IPS-18a (cell line): ENCODE results near the gene HOGA1.
A peak's percentile ranks its signal among the peaks of the same experiment; 100 is the strongest.
"Not testable (repeated sequence)": the region's sequence is repeated elsewhere in the genome, so short reads cannot be mapped to it uniquely, and the experiment has no call there.

Source experiments
- H3K27ac ChIP-seq: one replicate; pipeline ENCODE4 v1.5.1; 2013; ENCODE audit warnings: low read length
- H3K27me3 ChIP-seq: one replicate; pipeline ENCODE4 v1.6.1; 2013; ENCODE audit warnings: mild to moderate bottlenecking, low read length; ENCODE audit not compliant: control insufficient read depth, insufficient read depth
- H3K36me3 ChIP-seq: one replicate; pipeline ENCODE4 v1.6.1; 2013; ENCODE audit warnings: low read depth, low read length; ENCODE audit not compliant: control insufficient read depth
- H3K4me1 ChIP-seq: one replicate; pipeline ENCODE4 v1.6.1; 2013; ENCODE audit warnings: low read depth, low read length; ENCODE audit not compliant: control insufficient read depth
- H3K4me3 ChIP-seq: one replicate; pipeline ENCODE4 v1.5.1; 2013; ENCODE audit warnings: low read length
- H3K9ac ChIP-seq: one replicate; pipeline ENCODE4 v1.6.1; 2013; ENCODE audit warnings: mild to moderate bottlenecking, low read length, moderate library complexity
- H3K9me3 ChIP-seq: one replicate; pipeline ENCODE4 v1.6.1; 2013; ENCODE audit warnings: low read depth, low read length; ENCODE audit not compliant: control insufficient read depth

Gene HOGA1

DNA sequence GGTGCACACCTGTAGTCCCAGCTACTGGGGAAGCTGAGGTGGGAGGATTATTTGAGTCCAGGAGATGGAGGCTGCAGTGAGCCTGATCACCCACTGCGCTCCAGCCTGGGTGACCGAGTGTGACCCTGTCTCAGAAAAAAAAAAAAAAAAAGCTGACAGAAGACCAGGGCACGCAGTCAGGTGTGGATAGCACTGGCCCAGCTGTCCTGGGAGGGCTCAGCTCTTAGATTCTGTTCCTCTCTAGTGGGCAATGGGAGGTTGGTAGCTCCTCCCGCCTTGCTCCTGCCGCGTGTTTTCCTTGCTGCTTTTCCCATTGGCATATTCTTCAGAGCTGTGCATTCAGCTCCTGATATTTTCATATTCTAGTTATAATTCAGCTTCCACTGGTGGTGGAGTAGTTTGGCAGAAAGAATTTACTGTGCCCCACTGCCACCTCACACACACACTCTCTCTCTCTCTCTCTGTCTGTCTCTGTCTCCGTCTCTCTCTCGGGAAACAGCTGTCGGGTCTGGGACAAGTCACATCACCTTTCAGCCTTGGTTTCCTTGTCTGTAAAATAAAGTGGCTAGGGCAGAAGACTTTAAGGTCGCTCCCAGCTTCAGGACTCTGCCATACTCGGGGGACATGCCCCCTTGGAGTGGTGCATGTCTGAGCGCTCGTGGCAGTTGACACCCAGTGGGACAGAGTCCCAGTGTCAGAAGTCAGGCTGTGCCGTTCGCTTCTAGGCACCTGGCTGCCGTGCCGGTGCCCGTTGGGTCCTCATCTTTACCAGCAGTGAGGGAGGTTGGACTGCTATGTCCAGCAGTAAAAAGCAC, 37.5 kb upstream of the HOGA1 start:
- Histone ChIP-seq H3K27ac (no peak overlapping the region), H3K36me3 (no peaks in the 10 kb centered on the region), H3K9ac (no peak overlapping the region), H3K27me3 (no peaks in the 10 kb centered on the region), H3K4me1 (peaks cover 34% of the 10 kb centered on the region), H3K9me3 (no peaks in the 10 kb centered on the region), H3K4me3 (no peak overlapping the region)

GRCh38 chr10:97547271-97547600, 37.0 kb upstream of the HOGA1 start:
- Histone ChIP-seq H3K4me3 (no peak overlapping the region), H3K27ac (no peak overlapping the region), H3K36me3 (no peaks in the 10 kb centered on the region), H3K27me3 (no peaks in the 10 kb centered on the region), H3K9ac (no peak overlapping the region), H3K4me1 (peaks cover 30% of the 10 kb centered on the region), H3K9me3 (no peaks in the 10 kb centered on the region)

GRCh38 chr10:97547962-97548361, 36.2 kb upstream of the HOGA1 start:
- no peaks in the 10 kb centered on the region for H3K27me3 ChIP-seq
- peaks cover 23% of the 10 kb centered on the region for H3K4me1 ChIP-seq
- no peaks in the 10 kb centered on the region for H3K9me3 ChIP-seq
- no peak overlapping the region for H3K9ac ChIP-seq
- no peak overlapping the region for H3K4me3 ChIP-seq
- no peak overlapping the region for H3K27ac ChIP-seq
- H3K36me3 ChIP-seq, result no peaks in the 10 kb centered on the region

- H3K4me3 ChIP-seq, result no peak overlapping the region
- peak overlapping the region; percentile 37 for H3K27ac ChIP-seq
- H3K36me3 ChIP-seq, result no peaks in the 10 kb centered on the region
- H3K27me3 ChIP-seq, result no peaks in the 10 kb centered on the region
- no peak overlapping the region for H3K9ac ChIP-seq
- no peaks in the 10 kb centered on the region for H3K9me3 ChIP-seq
- H3K4me1 ChIP-seq, result peaks cover 25% of the 10 kb centered on the region
Observed at GRCh38 chr10:97548828-97549455, 35.2 kb upstream of the HOGA1 start.

- no peaks in the 10 kb centered on the region for H3K36me3 ChIP-seq
- peak overlapping the region; percentile 37 for H3K27ac ChIP-seq
- peaks cover 27% of the 10 kb centered on the region for H3K4me1 ChIP-seq
- no peaks in the 10 kb centered on the region for H3K9me3 ChIP-seq
- peak overlapping the region; percentile 24 for H3K9ac ChIP-seq
- H3K4me3 ChIP-seq, result no peak overlapping the region
- no peaks in the 10 kb centered on the region for H3K27me3 ChIP-seq
Observed at GRCh38 chr10:97549587-97550322, 34.4 kb upstream of the HOGA1 start.

GRCh38 chr10:97550336-97551149, 33.6 kb upstream of the HOGA1 start:
- Histone ChIP-seq H3K9ac (no peak overlapping the region), H3K4me1 (peaks cover 27% of the 10 kb centered on the region), H3K36me3 (no peaks in the 10 kb centered on the region), H3K4me3 (no peak overlapping the region), H3K27ac (peak overlapping the region; percentile 1), H3K9me3 (no peaks in the 10 kb centered on the region), H3K27me3 (no peaks in the 10 kb centered on the region)

DNA sequence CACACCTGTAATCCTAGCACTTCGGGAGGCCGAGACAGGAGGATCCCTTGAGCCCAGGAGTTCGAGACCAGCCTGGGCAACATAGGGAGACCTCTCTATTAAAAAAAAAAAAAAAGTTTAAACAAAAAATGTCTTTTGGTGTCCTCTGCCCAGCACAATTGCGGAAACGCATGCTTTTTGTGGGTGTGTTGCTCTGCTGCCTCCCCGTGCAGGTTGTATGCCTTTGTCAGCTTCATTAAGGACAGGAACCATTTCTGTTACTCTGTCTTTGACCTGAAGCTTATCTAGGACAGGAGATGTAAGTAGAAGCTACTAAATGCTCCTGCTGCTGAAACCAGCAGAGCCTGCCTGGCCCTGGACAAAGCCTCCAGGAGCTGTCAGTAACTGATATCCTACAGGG, 32.9 kb upstream of the HOGA1 start:
- Histone ChIP-seq H3K4me1 (peaks cover 27% of the 10 kb centered on the region), H3K9ac (no peak overlapping the region), H3K27me3 (no peaks in the 10 kb centered on the region), H3K36me3 (no peaks in the 10 kb centered on the region), H3K9me3 (no peaks in the 10 kb centered on the region), H3K4me3 (no peak overlapping the region), H3K27ac (no peak overlapping the region)

DNA sequence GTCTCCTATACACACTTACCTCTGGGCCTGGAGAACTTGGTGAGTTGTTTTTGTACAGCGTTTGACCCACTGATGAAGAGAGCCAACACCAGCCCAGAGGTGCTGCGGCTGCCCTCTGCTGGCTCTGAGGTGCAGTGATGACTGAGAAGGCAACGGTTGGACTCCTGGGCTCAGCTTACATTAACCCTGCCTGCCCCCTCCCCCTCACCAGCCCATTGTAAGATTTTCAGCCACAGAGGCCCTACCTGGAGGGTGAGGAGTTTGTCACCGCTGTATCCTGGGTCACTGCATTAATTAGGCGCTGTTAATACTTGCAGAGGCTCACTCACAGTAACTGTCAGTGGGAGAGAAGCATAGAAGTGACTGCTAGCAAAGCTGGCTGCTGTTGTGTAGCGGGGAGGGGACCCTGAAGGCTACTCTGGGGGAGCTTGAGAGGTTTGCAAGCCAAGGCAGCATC, 30.6 kb upstream of the HOGA1 start:
- Histone ChIP-seq H3K27ac (peak overlapping the region; percentile 69), H3K27me3 (no peaks in the 10 kb centered on the region), H3K9ac (no peak overlapping the region), H3K36me3 (no peaks in the 10 kb centered on the region), H3K4me1 (peaks cover 27% of the 10 kb centered on the region), H3K9me3 (no peaks in the 10 kb centered on the region), H3K4me3 (peak overlapping the region; percentile 42)

DNA sequence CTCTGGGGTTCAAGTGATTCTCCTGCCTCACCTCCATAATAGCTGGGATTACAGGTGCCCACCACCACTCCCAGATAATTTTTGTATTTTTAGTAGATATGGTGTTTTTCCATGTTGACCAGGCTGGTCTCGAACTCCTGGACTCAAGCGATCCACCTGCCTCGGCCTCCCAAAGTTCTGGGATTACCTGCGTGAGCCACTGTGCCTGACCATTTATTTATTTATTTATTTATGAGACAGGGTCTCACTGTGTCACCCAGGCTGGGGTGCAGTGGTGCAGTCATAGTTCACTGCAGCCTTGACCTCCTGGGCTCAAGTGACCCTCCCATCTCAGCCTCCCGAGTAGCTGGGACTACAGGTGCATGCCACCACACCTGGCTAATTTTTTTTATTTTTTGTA, 29.9 kb upstream of the HOGA1 start:
- H3K9me3 ChIP-seq, H3K36me3 ChIP-seq, H3K27me3 ChIP-seq, H3K4me3 ChIP-seq, H3K27ac ChIP-seq, H3K9ac ChIP-seq: not testable (repeated sequence)
- H3K4me1 ChIP-seq, result peaks cover 25% of the 10 kb centered on the region

- H3K9ac ChIP-seq, H3K4me3 ChIP-seq, H3K9me3 ChIP-seq, H3K36me3 ChIP-seq, H3K27me3 ChIP-seq, H3K27ac ChIP-seq: not testable (repeated sequence)
- H3K4me1 ChIP-seq, result peaks cover 13% of the 10 kb centered on the region
Observed at GRCh38 chr10:97555541-97555940, 28.6 kb upstream of the HOGA1 start.

DNA sequence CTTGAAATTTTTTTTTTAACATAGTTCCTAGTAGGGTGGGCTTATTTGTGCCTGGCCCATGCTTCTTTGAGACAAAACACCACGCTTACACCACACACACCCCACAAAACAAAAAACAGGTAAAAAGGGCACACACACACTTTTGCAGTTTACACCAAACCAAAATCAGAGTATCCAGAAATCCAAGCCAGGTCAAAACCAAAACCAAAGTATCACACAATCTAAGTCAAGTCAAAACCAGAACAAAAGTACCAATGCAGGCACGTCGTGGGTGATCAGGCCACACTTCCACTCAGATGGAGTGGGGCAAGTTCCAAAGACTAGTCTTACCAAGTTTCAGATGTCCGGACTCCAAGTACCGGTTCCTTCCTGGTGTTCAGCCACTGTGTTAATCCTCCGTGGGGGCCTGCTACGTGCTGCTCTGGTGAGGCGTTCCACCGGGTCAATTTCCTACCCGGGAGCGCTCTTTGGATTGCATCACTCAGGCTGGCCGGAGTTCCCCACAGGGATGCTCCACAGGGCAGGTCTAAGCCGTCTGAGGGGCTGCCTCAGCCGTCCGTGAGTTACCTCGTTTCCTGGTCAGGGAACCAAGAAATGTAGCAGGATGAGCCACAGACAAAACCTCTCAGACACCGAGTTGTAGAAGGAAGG, 23.3 kb upstream of the HOGA1 start:
- H3K4me3 ChIP-seq, H3K9me3 ChIP-seq, H3K27me3 ChIP-seq, H3K9ac ChIP-seq, H3K4me1 ChIP-seq, H3K27ac ChIP-seq, H3K36me3 ChIP-seq: not testable (repeated sequence)
